RWPE2 (cell line): ENCODE measurements around the gene SNX30.

Experiments
- ATAC-seq: fragments of 200-7000 bp; cut with Tn5 transposase; 3 replicates; pipeline ENCODE4 v1.9.1; 2021; ENCODE audit warnings: low read depth
- DNase-seq: peaks from one replicate; pipeline ENCODE4 v3.0.0-alpha.2; 2020; ENCODE audit warnings: low spot score
- H3K27ac ChIP-seq: fragments of 450-650 bp; 2 replicates; pipeline ENCODE4 v1.5.1; 2017; ENCODE audit warnings: mild to moderate bottlenecking; ENCODE audit not compliant: poor library complexity, severe bottlenecking
- H3K27me3 ChIP-seq: fragments of 250-450 bp; sonication (Bioruptor Pico); 2 replicates; pipeline ENCODE4 v1.5.1; 2021; ENCODE audit warnings: mild to moderate bottlenecking, moderate library complexity; ENCODE audit not compliant: insufficient read depth, poor library complexity, severe bottlenecking
- H3K36me3 ChIP-seq: fragments of 250-450 bp; sonication (Bioruptor Pico); 2 replicates; pipeline ENCODE4 v1.5.1; 2020; ENCODE audit warnings: low read depth, mild to moderate bottlenecking, moderate library complexity
- H3K4me1 ChIP-seq: fragments of 250-450 bp; sonication (Bioruptor Pico); 2 replicates; pipeline ENCODE4 v1.5.1; 2021; ENCODE audit warnings: mild to moderate bottlenecking, moderate library complexity; ENCODE audit not compliant: insufficient read depth, poor library complexity, severe bottlenecking
- H3K4me3 ChIP-seq: fragments of 250-450 bp; sonication (Bioruptor Pico); 2 replicates; pipeline ENCODE4 v1.5.1; 2021; ENCODE audit warnings: mild to moderate bottlenecking, moderate library complexity; ENCODE audit not compliant: severe bottlenecking
- H3K9me3 ChIP-seq: fragments of 250-450 bp; sonication (Bioruptor Pico); 2 replicates; pipeline ENCODE4 v1.5.1; 2021; ENCODE audit warnings: mild to moderate bottlenecking, moderate library complexity; ENCODE audit not compliant: severe bottlenecking
- TF ChIP-seq, protein P1 (sequence below): fragments of 450-650 bp; IDR thresholded peaks from one replicate; pipeline ENCODE4 v1.5.1; 2017; ENCODE audit warnings: mild to moderate bottlenecking, moderate library complexity; ENCODE audit not compliant: poor library complexity, severe bottlenecking

The SNX30 gene

GRCh38 chr9:112761912-112762655 lies 11.5 kb downstream of the SNX30 start:
- TF ChIP-seq, protein P1, sequence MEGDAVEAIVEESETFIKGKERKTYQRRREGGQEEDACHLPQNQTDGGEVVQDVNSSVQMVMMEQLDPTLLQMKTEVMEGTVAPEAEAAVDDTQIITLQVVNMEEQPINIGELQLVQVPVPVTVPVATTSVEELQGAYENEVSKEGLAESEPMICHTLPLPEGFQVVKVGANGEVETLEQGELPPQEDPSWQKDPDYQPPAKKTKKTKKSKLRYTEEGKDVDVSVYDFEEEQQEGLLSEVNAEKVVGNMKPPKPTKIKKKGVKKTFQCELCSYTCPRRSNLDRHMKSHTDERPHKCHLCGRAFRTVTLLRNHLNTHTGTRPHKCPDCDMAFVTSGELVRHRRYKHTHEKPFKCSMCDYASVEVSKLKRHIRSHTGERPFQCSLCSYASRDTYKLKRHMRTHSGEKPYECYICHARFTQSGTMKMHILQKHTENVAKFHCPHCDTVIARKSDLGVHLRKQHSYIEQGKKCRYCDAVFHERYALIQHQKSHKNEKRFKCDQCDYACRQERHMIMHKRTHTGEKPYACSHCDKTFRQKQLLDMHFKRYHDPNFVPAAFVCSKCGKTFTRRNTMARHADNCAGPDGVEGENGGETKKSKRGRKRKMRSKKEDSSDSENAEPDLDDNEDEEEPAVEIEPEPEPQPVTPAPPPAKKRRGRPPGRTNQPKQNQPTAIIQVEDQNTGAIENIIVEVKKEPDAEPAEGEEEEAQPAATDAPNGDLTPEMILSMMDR: no peak

GRCh38 chr9:112762726-112763518 lies 12.4 kb downstream of the SNX30 start:
- ATAC-seq: no peak

More at GRCh38 chr9:112761912-112762655, 11.5 kb downstream of the SNX30 start:
- Histone ChIP-seq H3K4me3 (no peak overlapping the region), H3K27ac (no peak overlapping the region), H3K4me1 (no peaks in the 10 kb centered on the region), H3K9me3 (no peaks in the 10 kb centered on the region), H3K36me3 (no peaks in the 10 kb centered on the region), H3K27me3 (no peaks in the 10 kb centered on the region)
- DNase-seq (no peak), ATAC-seq (no peak)

DNA sequence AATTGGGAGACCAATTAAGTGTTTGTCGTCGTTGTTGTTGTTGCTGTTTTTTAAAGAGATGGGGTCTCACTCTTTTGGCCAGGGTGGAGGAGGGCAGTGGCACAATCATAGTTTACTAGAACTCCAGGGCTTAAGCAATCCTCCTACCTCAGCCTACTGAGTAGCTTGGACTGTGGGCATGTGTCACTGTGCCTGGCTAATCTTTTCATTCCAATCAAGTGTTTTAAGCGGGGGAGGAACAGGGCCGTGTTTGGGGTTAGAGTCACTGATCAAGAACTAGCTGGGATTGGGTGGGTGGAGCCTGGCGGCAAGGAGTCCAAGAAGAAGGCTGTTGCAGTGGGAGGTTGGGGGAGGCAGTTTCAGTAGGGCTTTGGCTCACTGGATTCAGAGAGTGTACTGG lies 13.8 kb downstream of the SNX30 start:
- no peaks in the 10 kb centered on the region for H3K36me3 ChIP-seq
- ATAC-seq: no peak
- H3K4me1 ChIP-seq: no peaks in the 10 kb centered on the region
- H3K27ac ChIP-seq: no peak overlapping the region
- TF ChIP-seq, protein P1: no peak
- no peak overlapping the region for H3K4me3 ChIP-seq
- no peak for DNase-seq
- no peaks in the 10 kb centered on the region for H3K9me3 ChIP-seq
- H3K27me3 ChIP-seq: no peaks in the 10 kb centered on the region

More at GRCh38 chr9:112762726-112763518, 12.4 kb downstream of the SNX30 start:
- Histone ChIP-seq H3K36me3 (no peaks in the 10 kb centered on the region), H3K9me3 (no peaks in the 10 kb centered on the region), H3K4me1 (no peaks in the 10 kb centered on the region), H3K4me3 (no peak overlapping the region), H3K27ac (no peak overlapping the region), H3K27me3 (no peaks in the 10 kb centered on the region)
- TF ChIP-seq, protein P1: no peak
- no peak for DNase-seq

DNA sequence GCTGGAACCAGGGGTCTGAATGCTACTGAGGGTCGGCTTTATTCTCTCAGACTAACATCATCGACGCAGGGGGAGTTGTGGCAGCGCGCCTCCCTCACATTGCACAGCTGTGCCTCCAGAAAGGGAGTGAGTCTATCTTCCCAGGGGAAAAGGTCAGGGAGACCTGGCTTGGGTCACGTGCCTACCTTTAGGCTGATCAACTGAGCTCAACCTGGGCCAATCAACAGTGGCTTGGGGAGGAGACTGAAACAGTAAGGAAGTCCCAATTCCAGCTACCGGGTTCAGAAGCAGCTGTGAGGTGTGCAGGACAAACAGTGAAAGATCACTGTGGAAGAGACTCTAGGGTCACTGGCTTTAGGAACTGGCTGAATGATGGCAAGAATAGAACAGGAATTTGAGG lies 14.3 kb downstream of the SNX30 start:
- Histone ChIP-seq H3K4me1 (no peaks in the 10 kb centered on the region), H3K9me3 (no peaks in the 10 kb centered on the region), H3K36me3 (no peaks in the 10 kb centered on the region), H3K27ac (no peak overlapping the region), H3K27me3 (no peaks in the 10 kb centered on the region), H3K4me3 (no peak overlapping the region)
- no peak for ATAC-seq
- DNase-seq: no peak
- TF ChIP-seq, protein P1: no peak

- no peak overlapping the region for H3K27ac ChIP-seq
- H3K36me3 ChIP-seq: no peaks in the 10 kb centered on the region
- no peaks in the 10 kb centered on the region for H3K4me1 ChIP-seq
- ATAC-seq (no peak), DNase-seq (no peak)
- no peak overlapping the region for H3K4me3 ChIP-seq
- H3K27me3 ChIP-seq: no peaks in the 10 kb centered on the region
- TF ChIP-seq, protein P1: no peak
- H3K9me3 ChIP-seq: no peaks in the 10 kb centered on the region
Observed at GRCh38 chr9:112765281-112765680, 14.7 kb downstream of the SNX30 start.
